Measurements from ENCODE around the gene GMDS. TPM values are rescaled to one million over a fixed set of nuclear protein-coding genes. Genes with fewer than 3 reads are reported as not detected.

The GMDS gene
- total RNA-seq, 1 donor from 2014 or later: 12.6 TPM

GRCh38 chr6:1620504-1621069 lies 624.8 kb downstream of the GMDS start:
- no peak for DNase-seq

GRCh38 chr6:1619673-1620503 lies 625.5 kb downstream of the GMDS start:
- peak; percentile 57 for DNase-seq

DNA sequence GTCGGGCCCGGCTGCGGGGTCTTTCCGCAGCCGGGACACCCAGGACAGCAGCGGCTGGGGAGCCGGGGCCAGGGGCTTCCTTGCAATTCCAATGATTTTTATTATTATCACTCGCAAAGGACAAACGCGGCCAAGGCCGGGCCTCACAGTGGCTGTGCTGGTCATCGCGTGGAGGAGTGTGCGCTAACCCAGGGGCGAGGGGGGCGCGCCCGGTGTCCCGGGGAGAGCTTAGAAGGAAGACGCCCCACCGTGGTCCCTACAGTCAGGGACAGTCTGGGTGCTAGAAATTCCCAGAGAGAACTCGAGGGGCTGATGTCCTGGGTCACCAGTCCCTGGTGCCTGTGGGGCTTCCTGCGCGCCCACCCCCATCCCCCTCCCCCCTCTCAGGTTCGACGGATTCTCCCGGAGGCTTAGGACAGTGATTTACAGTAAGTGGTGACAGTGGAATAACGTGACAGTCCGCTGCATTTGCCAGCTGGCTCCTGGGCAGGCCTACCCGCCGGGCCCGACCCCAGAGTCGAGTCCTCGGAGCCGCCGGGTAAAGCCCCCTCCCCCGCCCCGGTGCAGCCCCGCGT lies 626.2 kb downstream of the GMDS start:
- no peak for DNase-seq

DNA sequence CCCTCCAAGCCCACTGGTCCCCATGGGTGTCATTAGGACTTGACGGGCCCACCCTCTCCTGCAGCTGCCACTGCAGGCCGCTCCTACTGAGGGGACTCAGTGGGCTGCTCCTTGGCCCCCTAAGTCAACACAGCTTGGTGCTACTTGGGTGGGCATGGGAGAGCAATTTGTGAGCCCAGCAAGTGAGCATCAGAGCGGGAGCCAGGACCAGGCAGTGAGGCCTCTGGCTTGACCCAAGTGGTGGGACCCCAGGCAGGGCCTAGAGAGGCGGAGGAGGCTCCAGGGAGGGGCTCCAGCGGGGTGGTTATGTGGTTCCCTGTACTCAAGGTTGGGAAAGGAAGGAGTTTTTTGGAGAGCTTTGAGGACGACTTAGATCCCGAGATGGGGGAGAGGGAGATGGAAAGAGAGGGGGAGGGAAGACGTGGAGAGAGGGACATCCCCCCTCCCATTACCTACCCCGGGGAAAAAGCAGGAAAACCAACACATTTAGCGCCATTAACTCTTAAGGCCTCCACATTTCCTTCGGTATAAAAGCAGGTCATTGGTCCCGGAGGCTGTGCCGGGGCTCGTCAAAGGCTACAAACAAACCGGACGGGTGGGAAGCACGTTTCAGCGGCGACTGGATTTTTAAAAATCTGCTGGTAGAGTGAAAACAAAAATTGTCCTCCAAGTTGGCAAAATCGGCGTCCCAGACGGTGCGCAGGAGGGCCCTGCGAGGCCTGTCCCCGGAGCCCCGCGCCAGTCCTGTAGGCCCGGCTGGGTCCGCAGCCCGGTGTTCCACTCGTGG lies 626.9 kb downstream of the GMDS start:
- no peak for DNase-seq

- no peak for DNase-seq
Observed at GRCh38 chr6:1617466-1618310, 627.7 kb downstream of the GMDS start.

DNA sequence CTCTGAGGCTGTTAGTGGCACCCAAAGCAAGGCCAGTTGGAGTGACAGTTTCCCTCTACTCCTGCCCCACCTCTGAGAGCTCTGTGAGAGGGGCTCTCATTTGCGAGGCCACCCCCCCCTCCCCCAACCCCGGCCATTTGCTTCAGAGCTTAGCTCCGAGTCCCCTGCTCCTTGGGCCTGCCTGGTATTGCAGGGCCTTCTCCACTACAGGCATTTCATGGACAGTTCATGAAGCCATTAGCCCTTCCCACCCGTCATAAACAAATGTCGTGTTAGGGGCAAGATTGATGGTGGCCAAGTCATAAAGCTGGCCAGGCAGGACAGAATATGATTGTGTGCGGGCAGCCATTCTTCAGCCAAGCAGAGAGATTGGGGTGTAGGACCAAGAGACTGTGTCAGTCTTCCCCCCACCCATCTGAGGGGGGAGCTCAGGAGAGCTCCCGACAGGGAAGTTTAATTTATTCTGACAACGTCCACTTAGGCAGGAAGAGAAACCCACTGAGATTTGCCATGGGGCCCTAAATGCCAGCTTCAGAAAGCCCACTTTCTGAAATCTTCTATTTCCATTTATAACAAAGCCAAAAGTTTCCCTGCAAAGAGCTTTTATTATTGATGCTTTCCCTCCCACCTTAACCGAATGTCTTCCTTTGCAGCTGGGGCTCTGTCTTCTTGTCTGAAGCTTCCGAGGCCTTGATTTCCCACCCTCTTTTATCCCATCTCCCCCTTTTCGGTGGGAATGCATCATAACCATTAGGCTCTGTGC lies 628.5 kb downstream of the GMDS start:
- no peak for DNase-seq

GRCh38 chr6:1615853-1616420 lies 629.5 kb downstream of the GMDS start:
- DNase-seq: no peak

- peak; percentile 55 for DNase-seq
Observed at GRCh38 chr6:1615151-1615852, 630.1 kb downstream of the GMDS start.

DNA sequence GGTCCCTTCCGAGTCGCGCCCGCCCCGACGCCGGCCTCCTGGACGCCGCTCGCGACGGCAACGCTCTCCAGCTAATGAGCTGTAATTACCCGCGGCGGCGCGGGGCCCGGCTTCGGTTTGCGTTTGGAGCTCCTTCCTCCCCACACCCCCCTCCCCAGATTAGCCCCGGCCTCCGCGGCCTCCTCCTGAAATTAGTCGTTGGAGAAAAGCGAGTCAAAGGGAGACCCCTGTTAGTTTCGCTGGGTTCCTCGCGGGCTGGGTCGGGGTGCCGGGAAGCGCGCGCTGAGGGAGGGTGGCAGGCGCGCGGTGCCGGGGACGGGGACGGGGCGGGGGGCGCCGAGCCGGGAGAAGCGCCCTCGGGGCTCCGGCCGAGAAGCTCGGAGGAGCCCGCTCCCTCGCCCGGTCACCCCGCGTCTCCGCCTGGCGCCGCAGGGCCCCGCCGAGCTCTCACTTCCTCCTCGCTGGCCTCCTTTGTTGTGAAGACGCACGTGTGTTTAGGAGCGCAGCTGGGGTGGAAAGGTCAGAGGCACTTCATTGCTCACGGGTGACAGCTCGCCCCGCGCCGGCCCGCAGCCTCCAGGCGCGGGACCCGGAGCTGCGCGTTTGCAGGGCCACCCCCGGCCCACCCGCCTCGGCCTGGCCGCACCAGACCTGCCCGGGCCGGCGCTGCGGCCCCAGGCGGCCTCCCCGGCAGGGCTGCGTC lies 630.8 kb downstream of the GMDS start:
- peak; percentile 76 for DNase-seq

GRCh38 chr6:1613688-1614447 lies 631.5 kb downstream of the GMDS start:
- peak; percentile 74 for DNase-seq

DNA sequence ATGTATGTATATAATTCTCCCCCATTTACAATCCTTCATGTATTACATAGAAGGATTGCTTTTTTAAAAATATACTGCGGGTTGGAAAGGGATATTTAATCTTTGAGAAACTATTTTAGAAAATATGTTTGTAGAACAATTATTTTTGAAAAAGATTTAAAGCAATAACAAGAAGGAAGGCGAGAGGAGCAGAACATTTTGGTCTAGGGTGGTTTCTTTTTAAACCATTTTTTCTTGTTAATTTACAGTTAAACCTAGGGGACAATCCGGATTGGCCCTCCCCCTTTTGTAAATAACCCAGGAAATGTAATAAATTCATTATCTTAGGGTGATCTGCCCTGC lies 632.1 kb downstream of the GMDS start:
- no peak for DNase-seq

DNA sequence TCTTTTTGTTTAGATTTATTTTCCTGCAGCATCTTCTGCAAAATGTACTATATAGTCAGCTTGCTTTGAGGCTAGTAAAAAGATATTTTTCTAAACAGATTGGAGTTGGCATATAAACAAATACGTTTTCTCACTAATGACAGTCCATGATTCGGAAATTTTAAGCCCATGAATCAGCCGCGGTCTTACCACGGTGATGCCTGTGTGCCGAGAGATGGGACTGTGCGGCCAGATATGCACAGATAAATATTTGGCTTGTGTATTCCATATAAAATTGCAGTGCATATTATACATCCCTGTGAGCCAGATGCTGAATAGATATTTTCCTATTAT lies 632.5 kb downstream of the GMDS start:
- DNase-seq: peak; percentile 63

DNA sequence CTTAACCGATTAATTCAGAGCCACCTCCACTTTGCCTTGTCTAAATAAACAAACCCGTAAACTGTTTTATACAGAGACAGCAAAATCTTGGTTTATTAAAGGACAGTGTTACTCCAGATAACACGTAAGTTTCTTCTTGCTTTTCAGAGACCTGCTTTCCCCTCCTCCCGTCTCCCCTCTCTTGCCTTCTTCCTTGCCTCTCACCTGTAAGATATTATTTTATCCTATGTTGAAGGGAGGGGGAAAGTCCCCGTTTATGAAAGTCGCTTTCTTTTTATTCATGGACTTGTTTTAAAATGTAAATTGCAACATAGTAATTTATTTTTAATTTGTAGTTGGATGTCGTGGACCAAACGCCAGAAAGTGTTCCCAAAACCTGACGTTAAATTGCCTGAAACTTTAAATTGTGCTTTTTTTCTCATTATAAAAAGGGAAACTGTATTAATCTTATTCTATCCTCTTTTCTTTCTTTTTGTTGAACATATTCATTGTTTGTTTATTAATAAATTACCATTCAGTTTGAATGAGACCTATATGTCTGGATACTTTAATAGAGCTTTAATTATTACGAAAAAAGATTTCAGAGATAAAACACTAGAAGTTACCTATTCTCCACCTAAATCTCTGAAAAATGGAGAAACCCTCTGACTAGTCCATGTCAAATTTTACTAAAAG lies 633.0 kb downstream of the GMDS start:
- peak; percentile 38 for DNase-seq

DNA sequence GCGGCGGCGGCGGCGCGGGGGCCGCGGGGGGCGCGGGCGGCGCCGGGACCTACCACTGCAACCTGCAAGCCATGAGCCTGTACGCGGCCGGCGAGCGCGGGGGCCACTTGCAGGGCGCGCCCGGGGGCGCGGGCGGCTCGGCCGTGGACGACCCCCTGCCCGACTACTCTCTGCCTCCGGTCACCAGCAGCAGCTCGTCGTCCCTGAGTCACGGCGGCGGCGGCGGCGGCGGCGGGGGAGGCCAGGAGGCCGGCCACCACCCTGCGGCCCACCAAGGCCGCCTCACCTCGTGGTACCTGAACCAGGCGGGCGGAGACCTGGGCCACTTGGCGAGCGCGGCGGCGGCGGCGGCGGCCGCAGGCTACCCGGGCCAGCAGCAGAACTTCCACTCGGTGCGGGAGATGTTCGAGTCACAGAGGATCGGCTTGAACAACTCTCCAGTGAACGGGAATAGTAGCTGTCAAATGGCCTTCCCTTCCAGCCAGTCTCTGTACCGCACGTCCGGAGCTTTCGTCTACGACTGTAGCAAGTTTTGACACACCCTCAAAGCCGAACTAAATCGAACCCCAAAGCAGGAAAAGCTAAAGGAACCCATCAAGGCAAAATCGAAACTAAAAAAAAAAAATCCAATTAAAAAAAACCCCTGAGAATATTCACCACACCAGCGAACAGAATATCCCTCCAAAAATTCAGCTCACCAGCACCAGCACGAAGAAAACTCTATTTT lies 633.7 kb downstream of the GMDS start:
- peak; percentile 65 for DNase-seq

GRCh38 chr6:1611322-1611571 lies 634.2 kb downstream of the GMDS start:
- peak; percentile 74 for DNase-seq

DNA sequence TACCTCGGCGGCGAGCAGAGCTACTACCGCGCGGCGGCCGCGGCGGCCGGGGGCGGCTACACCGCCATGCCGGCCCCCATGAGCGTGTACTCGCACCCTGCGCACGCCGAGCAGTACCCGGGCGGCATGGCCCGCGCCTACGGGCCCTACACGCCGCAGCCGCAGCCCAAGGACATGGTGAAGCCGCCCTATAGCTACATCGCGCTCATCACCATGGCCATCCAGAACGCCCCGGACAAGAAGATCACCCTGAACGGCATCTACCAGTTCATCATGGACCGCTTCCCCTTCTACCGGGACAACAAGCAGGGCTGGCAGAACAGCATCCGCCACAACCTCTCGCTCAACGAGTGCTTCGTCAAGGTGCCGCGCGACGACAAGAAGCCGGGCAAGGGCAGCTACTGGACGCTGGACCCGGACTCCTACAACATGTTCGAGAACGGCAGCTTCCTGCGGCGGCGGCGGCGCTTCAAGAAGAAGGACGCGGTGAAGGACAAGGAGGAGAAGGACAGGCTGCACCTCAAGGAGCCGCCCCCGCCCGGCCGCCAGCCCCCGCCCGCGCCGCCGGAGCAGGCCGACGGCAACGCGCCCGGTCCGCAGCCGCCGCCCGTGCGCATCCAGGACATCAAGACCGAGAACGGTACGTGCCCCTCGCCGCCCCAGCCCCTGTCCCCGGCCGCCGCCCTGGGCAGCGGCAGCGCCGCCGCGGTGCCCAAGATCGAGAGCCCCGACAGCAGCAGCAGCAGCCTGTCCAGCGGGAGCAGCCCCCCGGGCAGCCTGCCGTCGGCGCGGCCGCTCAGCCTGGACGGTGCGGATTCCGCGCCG lies 634.7 kb downstream of the GMDS start:
- peak; percentile 63 for DNase-seq
